DOHH2 (cell line): Measurements from ENCODE around the gene MGAT4D.

Source experiments
- CTCF ChIP-seq: fragments of 200-600 bp; sonication (generic); IDR thresholded peaks from one replicate; pipeline ENCODE4 v1.5.1; 2014; ENCODE audit warnings: antibody characterized with exemption, mild to moderate bottlenecking, low read depth, low read length; ENCODE audit not compliant: poor library complexity, severe bottlenecking
- EZH2phosphoT487 ChIP-seq: fragments of 200-600 bp; sonication (generic); IDR thresholded peaks from 2 replicates; pipeline ENCODE4 v1.6.1; 2017; ENCODE audit warnings: borderline replicate concordance, mild to moderate bottlenecking, antibody characterized with exemption, low read length, moderate library complexity, mixed read lengths

- no peak for TF ChIP-seq CTCF
- TF ChIP-seq EZH2phosphoT487: no peak
Observed at GRCh38 chr4:140529434-140529833, 31.3 kb upstream of the MGAT4D start.
